Esophagus muscularis mucosa (tissue), 3 donors: ENCODE results near the gene GPX6.
"Not testable (repeated sequence)": the region's sequence is repeated elsewhere in the genome, so short reads cannot be mapped to it uniquely, and the experiment has no call there.

ENCODE experiments used
- CTCF ChIP-seq, 3 experiments: fragments of 200-600 bp in 2 of 3; fragments of 450-650 bp in 1 of 3; sonication (generic) in 2 of 3; IDR thresholded peaks; one replicate each; pipeline ENCODE4 v1.5.1; 2017 to 2019; ENCODE audit warnings: antibody characterized with exemption in 3 of 3, mild to moderate bottlenecking in 2 of 3, moderate library complexity in 1 of 3
- EP300 ChIP-seq: sonication (generic); formaldehyde crosslinking; IDR thresholded peaks from one replicate; pipeline ENCODE4 v1.6.1; 2017; ENCODE audit warnings: antibody characterized with exemption

GRCh38 chr6:28547003-28547402, 31.4 kb upstream of the GPX6 start:
- TF ChIP-seq CTCF (IDR thresholded peaks at IDR 0.05); EP300: not testable (repeated sequence)
